HG03520 (cell line): ENCODE measurements around the gene ZFAND5.

Source experiments
- ATAC-seq: cut with Tn5 transposase; IDR thresholded peaks from one replicate; pipeline ENCODE4 v1.9.1; 2021; ENCODE audit warnings: mild to moderate bottlenecking, moderate library complexity; ENCODE audit not compliant: unreplicated experiment

Gene ZFAND5

GRCh38 chr9:72363908-72364678 lies 915 bp downstream of the ZFAND5 start:
- ATAC-seq = peak; percentile 31

- ATAC-seq = no peak
Measured at GRCh38 chr9:72363236-72363635, 1.8 kb downstream of the ZFAND5 start.

- peak; percentile 39 for ATAC-seq
Measured at GRCh38 chr9:72362680-72363139, 2.3 kb downstream of the ZFAND5 start.

GRCh38 chr9:72362118-72362531 lies 2.9 kb downstream of the ZFAND5 start:
- ATAC-seq = no peak

GRCh38 chr9:72361217-72361616 lies 3.8 kb downstream of the ZFAND5 start:
- ATAC-seq = no peak

GRCh38 chr9:72360324-72360723 lies 4.7 kb downstream of the ZFAND5 start:
- ATAC-seq = no peak

- no peak for ATAC-seq
Measured at GRCh38 chr9:72356041-72356582, 8.9 kb downstream of the ZFAND5 start.

GRCh38 chr9:72355153-72355552 lies 9.9 kb downstream of the ZFAND5 start:
- ATAC-seq = no peak

GRCh38 chr9:72354704-72355103 lies 10.3 kb downstream of the ZFAND5 start:
- no peak for ATAC-seq

GRCh38 chr9:72353455-72354116 lies 11.4 kb downstream of the ZFAND5 start:
- ATAC-seq = no peak

GRCh38 chr9:72352911-72353388 lies 12.1 kb downstream of the ZFAND5 start:
- no peak for ATAC-seq

- no peak for ATAC-seq
Measured at GRCh38 chr9:72351538-72352453, 13.2 kb downstream of the ZFAND5 start.

- ATAC-seq = no peak
Measured at GRCh38 chr9:72349911-72350310, 15.1 kb downstream of the ZFAND5 start.

GRCh38 chr9:72349240-72349639 lies 15.8 kb downstream of the ZFAND5 start:
- no peak for ATAC-seq

- no peak for ATAC-seq
Measured at GRCh38 chr9:72346333-72346732, 18.7 kb downstream of the ZFAND5 start.

GRCh38 chr9:72338631-72339030 lies 26.4 kb downstream of the ZFAND5 start:
- ATAC-seq = no peak

GRCh38 chr9:72337286-72337685 lies 27.7 kb downstream of the ZFAND5 start:
- no peak for ATAC-seq

GRCh38 chr9:72334658-72335337 lies 30.2 kb downstream of the ZFAND5 start:
- no peak for ATAC-seq

GRCh38 chr9:72333709-72334108 lies 31.3 kb downstream of the ZFAND5 start:
- no peak for ATAC-seq

- ATAC-seq = no peak
Measured at GRCh38 chr9:72333197-72333596, 31.8 kb downstream of the ZFAND5 start.
